ENCODE results near the gene AK1. TPM values are rescaled to one million over a fixed set of nuclear protein-coding genes. Genes with fewer than 3 reads are reported as not detected.

The AK1 gene
- total and polyA plus RNA-seq, 2 of the 13 experiments (the other 11 are each of a cell fraction or from before 2014, with no cell fraction given): 19.1 to 32.8 TPM

- TF ChIP-seq CTCF (CRISPR knock-in tag; IDR thresholded peaks at IDR 0.05) (peak; percentile 24; the same call in 1 of the 2 replicates), FOSL1 (CRISPR knock-in tag; IDR thresholded peaks at IDR 0.05; ENCODE audit: borderline replicate concordance) (no peak), ELF3 (CRISPR knock-in tag; IDR thresholded peaks at IDR 0.05) (peak; percentile 74), SAFB2 (CRISPR knock-in tag; IDR thresholded peaks at IDR 0.05; ENCODE audit: borderline replicate concordance, low read depth) (peak; percentile 75; the same call in 1 of the 2 replicates), ZNF563 (CRISPR knock-in tag; IDR thresholded peaks at IDR 0.05) (no peak), ZNF549 (CRISPR knock-in tag; IDR thresholded peaks at IDR 0.05) (no peak), ZMAT3 (CRISPR knock-in tag; conservative IDR thresholded peaks at IDR 0.05) (no peak), ARNT (IDR thresholded peaks at IDR 0.05) (no peak), PAWR (CRISPR knock-in tag; IDR thresholded peaks at IDR 0.05; ENCODE audit: borderline replicate concordance) (no peak), LRRFIP1 (CRISPR knock-in tag; conservative IDR thresholded peaks at IDR 0.05) (no peak), THRA (CRISPR knock-in tag; IDR thresholded peaks at IDR 0.05; ENCODE audit: borderline replicate concordance) (peak; percentile 88; the same call in 1 of the 2 replicates), CBX1 (IDR thresholded peaks at IDR 0.05; ENCODE audit: low read depth) (no peak), ZNF773 (CRISPR knock-in tag; IDR thresholded peaks at IDR 0.05; ENCODE audit: borderline replicate concordance) (no peak), ZIK1 (CRISPR knock-in tag; IDR thresholded peaks at IDR 0.05; ENCODE audit: borderline replicate concordance, low read depth) (0 out of 2 replicates have a peak, but pooled peaks have one; percentile 40), ZNF781 (CRISPR knock-in tag; IDR thresholded peaks at IDR 0.05; ENCODE audit: borderline replicate concordance, not compliant biosample characterization) (no peak), ATF6 (CRISPR knock-in tag; conservative IDR thresholded peaks at IDR 0.05) (no peak), JDP2 (CRISPR knock-in tag; IDR thresholded peaks at IDR 0.05; ENCODE audit: borderline replicate concordance) (no peak), MED1 (CRISPR knock-in tag; IDR thresholded peaks at IDR 0.05) (peak; percentile 92), FOXP1 (IDR thresholded peaks at IDR 0.05) (no peak), FOXP1 (CRISPR knock-in tag; IDR thresholded peaks at IDR 0.05) (peak; percentile 63)
Measured at GRCh38 chr9:127903557-127904475, 26.3 kb upstream of the AK1 start (continued).

Measured in HepG2 (cell line).